GM12891 (cell line): Measurements from ENCODE around the gene TTC28.

Experiments used
- POLR2A ChIP-seq: IDR thresholded peaks from 2 replicates; pipeline ENCODE4 v1.6.1; 2011; ENCODE audit warnings: low read depth, low read length, control low read depth
- POLR2AphosphoS5 ChIP-seq: IDR thresholded peaks from 2 replicates; pipeline ENCODE4 v1.6.1; 2011; ENCODE audit warnings: low read depth, low read length, control low read depth
- TAF1 ChIP-seq: IDR thresholded peaks from 2 replicates; pipeline ENCODE4 v1.6.1; 2011; ENCODE audit warnings: low read depth, low read length, control low read depth

DNA sequence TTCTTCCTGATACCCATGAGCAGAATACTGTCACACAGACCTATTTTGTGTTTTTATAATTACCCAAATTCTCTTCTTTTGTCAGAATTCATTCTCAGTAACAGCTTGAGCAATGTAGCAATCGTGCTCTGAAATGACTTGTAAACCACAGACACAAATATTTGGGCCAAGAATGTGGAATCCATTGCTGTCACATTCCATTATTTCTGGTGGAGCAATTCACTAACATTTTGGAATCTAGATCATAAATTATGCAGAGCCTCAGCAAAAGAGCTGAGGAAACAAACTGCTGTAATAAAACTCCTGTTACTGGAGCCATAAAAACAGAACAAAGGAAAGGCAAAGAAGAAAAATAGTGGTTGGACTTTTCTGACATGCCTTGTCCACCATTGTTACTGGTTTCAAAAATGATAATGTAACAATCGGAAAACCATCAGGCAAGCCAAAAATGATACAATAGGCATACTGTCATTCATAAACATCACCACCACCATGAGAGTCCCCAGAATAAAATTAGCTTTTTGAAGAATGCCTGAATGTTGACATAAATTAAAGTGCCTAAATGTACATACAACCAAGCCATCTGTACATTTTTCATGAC is 537.2 kb downstream of the TTC28 start:
- no peak for TF ChIP-seq POLR2A
- no peak for TF ChIP-seq POLR2AphosphoS5
- TF ChIP-seq TAF1, result no peak
